HG03575 (cell line): ENCODE results near the gene FOXL3.
"Not testable (repeated sequence)": the region's sequence is repeated elsewhere in the genome, so short reads cannot be mapped to it uniquely, and the experiment has no call there.

Experiments
- ATAC-seq: cut with Tn5 transposase; IDR thresholded peaks from one replicate; pipeline ENCODE4 v1.9.1; 2021; ENCODE audit not compliant: unreplicated experiment, insufficient number of reproducible peaks, low FRiP score; ENCODE audit errors: extremely low read depth

Gene FOXL3

DNA sequence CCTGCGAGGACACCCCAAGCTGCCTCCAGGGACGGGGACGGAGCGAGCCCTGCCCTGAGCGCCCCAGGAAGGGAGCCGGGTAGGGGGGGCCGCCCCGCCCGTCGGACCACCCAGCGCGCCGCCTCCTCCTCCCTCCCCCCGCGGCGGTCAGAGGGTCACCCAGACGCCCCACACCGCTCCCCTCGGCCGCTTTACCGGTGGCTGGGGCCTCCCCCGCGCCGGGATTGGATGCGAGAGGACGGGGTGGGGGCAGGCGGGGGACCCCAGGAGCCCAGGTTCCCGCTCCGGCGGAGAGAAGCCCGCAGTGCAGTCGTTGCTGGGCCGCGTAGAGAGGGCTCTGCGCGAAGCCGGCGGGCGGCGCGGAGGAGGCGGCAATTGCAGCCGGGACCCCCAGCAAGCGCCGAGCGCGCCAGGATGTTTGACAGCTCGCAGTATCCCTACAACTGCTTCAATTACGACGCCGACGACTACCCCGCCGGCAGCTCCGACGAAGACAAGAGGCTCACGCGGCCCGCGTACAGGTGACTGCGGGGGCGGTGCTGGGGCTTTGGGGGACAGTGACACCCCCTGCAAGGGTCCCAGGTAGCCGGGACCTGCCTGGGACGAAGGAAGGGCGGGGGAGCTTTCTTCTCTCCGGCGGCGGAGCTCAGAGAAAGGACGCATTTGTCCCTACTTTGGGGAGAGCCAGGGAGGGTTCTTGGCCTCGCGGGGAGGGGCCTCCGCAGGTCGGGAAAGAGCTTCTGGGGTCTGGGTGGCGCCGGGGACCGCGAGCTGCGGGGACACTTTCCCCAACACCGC, at the start of gene FOXL3:
TSS of gene FOXL3 (plus strand) at position 415 of the 798 bp plus-strand sequence. CDS start at position 415, 0 bp downstream.
- ATAC-seq: no peak

- ATAC-seq: no peak
These were observed 49.0 kb upstream of the FOXL3 start for GRCh38 chr7:240887-241421.

GRCh38 chr7:241513-241912, 48.5 kb upstream of the FOXL3 start:
- no peak for ATAC-seq

DNA sequence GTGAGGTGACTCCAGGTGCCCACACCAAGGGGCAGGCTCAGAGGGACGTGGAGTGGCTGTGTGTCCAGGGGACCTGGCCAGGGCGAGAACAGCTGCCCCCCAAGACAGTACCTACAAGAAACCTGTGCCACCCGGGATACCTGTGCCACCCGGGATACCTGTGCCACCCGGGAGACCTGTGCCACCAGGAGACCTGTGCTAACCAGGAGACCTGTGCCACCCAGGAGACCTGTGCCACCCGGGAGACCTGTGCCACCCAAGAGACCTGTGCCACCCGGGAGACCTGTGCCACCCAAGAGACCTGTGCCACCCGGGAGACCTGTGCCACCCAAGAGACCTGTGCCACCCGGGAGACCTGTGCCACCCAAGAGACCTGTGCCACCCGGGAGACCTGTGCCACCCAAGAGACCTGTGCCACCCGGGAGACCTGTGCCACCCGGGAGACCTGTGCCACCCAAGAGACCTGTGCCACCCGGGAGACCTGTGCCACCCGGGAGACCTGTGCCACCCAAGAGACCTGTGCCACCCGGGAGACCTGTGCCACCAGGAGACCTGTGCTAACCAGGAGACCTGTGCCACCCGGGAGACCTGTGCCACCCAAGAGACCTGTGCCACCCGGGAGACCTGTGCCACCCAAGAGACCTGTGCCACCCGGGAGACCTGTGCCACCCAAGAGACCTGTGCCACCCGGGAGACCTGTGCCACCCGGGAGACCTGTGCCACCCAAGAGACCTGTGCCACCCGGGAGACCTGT, 47.0 kb upstream of the FOXL3 start:
- not testable (repeated sequence) for ATAC-seq

DNA sequence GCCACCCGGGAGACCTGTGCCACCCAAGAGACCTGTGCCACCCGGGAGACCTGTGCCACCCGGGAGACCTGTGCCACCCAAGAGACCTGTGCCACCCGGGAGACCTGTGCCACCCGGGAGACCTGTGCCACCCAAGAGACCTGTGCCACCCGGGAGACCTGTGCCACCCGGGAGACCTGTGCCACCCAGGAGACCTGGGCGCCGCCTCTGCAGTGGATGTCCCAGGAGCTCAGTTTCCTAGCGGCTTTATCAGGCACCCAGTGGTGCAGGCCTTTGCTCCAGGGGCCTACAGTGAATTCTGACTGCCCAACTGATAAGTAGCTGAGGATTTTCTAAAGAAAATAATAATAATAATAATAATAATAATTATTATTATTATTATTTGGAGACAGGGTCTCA, 46.4 kb upstream of the FOXL3 start:
- ATAC-seq: not testable (repeated sequence)

GRCh38 chr7:244974-245373, 45.0 kb upstream of the FOXL3 start:
- no peak for ATAC-seq

- no peak for ATAC-seq
These were observed 44.2 kb upstream of the FOXL3 start for GRCh38 chr7:245574-246295.

DNA sequence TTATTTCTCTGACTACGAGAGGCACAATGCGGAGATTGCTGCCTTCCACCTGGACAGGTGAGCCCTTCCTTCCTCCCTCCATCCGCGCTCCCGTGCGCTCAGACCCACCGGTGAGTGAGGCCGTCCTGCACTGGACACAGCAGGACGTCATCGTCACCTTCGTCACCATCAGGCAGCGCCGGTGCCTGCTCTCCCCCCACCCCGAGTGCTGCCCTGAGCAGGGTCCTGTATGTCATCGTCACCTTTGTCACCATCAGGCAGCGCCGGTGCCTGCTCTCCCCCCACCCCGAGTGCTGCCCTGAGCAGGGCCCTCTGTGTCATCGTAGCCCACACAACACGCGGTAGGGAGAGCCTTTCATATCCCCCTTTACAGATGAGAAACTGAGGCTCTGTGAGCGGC, 43.5 kb upstream of the FOXL3 start:
- no peak for ATAC-seq

DNA sequence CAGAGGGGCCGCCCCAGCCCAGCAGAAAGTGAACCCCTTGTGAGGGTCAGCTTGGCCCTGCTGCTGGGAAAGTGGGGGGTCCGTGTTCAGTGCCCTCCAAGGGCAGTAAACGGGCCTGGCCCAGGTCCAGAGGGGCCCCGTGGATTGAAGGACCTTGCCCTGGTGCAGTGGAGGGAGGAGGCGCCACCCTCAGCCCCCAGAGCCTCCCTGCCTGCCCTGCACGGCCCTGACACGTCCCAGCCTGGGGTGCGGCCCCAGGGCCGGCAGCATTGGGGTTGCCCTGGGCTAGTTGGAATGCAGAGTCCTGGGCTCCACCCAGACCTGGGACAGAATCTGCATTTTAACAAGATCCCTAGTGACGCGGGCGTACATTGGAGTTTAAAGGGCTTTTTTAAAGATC, 42.8 kb upstream of the FOXL3 start:
- ATAC-seq: no peak

DNA sequence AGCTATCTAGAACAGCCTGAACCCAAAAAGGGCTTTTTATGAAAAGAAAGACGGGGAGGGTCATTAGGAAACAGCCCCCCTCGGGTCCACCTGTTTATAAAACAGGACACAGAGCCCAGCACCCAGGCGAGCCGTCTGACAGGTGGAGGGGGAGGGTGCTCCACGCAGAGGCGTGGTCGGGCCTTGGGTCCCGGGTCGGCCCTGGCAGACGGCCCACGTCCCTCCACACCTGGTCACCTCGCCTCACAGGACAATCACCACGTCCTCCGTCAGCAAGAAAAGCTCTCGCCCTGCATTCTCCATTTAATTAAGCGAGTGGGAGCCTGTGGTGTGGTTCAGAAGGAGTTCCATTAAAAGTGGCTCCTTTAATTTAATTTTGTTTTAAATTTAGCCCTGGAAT, 42.3 kb upstream of the FOXL3 start:
- no peak for ATAC-seq

DNA sequence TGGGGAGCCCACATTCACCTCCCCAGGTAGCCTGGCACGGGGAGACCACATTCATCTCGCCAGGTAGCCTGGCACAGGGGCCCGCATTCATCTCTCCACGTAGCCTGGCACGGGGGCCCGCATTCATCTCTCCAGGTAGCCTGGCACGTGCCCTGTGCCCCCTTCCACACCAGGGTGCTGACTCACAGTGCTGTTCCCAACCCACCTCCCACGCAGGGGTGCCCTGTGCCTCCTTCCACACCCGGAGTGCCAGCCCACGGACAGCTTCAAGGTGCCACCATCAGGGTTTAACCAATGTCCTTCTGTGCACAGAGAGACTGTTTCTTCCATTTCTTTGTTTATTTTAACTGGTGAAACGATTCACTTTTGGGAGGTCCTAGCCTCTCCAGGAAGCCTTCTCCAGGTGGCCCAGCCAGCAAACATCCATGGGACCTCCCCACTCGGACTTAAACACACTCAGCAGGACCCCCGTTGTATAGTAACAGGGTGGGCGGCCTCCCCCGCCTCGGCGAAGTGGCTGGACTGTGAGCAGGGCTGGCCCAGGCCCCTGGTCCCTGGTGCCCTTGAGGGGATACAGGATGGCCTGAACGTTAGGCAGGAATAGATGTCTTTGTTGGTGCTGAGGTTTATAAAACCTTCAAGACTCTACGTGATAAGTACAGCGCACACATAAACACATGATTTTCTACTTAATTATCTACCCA, 41.1 kb upstream of the FOXL3 start:
- ATAC-seq: no peak

DNA sequence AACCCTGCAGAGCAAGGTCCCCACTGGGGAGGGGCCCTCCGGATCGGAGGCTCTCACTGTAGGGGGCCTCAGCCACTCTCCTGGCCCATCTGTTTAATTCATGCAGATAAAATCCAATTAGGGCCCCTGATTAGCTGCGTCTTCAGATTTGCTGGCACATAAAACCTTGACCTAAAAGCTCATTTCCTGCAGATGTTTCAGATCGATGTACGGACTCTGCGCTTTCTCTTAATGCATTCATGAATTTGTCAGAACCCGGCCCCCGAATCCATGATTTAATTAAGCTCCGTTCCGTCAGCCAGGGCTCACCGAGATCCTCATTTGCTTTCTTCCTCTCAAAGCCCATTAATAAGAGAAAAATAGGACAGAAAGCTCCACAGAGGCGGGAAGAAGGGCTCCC, 40.0 kb upstream of the FOXL3 start:
- no peak for ATAC-seq

DNA sequence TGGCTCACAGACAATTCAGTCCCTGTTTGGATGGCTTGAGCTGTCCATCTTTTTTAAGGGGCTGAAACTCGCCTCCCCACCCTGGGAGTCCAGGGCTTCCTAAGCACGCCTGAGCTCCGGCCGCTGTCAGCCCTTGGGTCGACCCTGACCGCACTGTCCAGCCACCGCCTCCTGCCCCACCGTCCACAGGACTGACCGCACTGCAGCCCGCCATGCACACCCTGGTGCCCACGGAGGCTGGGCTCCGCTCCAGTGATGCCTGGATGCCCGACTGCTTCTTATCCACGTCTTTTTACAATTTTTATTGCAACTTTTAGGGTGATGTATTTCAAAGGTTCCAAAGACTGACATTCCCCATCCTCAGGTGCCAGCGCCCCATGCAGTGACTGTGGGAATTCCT, 39.4 kb upstream of the FOXL3 start:
- ATAC-seq: no peak

- ATAC-seq: no peak
These were observed 39.0 kb upstream of the FOXL3 start for GRCh38 chr7:251005-251404.

- no peak for ATAC-seq
These were observed 38.4 kb upstream of the FOXL3 start for GRCh38 chr7:251446-252175.

GRCh38 chr7:252216-252965, 37.6 kb upstream of the FOXL3 start:
- ATAC-seq: no peak

DNA sequence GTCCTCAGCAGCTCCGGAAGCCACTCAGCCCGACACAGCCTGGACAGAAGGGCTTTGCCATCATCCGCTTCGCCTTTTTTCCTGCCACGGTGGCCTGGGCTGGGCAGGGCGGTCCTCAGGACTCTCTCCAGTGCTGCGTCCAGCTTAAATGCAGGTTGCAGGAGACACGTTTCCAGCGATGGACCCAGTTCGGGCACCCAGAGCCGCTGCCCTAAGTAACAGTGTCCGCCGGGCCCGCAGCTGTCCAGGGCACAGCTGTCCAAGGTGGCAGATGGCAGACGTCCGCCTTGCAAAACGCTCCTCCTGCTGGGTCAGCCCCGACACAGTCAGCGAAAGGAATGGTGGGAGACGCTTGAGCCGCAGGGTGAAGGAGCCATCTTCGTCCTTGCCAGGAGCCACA, 37.0 kb upstream of the FOXL3 start:
- ATAC-seq: no peak
